MM.1S (cell line): ENCODE results near the gene MEGF8.

Experiments
- EZH2 ChIP-seq: fragments of 300-600 bp; sonication (generic); optimal IDR thresholded peaks from 2 replicates; pipeline ENCODE3; 2017; ENCODE audit warnings: low read depth, mild to moderate bottlenecking, antibody characterized with exemption, low read length, mixed read lengths
- TF ChIP-seq, protein P1 (sequence below): fragments of 300-600 bp; sonication (generic); IDR thresholded peaks from 2 replicates; pipeline ENCODE4 v1.5.1; 2016; ENCODE audit warnings: antibody characterized with exemption, low read length, mixed read lengths

DNA sequence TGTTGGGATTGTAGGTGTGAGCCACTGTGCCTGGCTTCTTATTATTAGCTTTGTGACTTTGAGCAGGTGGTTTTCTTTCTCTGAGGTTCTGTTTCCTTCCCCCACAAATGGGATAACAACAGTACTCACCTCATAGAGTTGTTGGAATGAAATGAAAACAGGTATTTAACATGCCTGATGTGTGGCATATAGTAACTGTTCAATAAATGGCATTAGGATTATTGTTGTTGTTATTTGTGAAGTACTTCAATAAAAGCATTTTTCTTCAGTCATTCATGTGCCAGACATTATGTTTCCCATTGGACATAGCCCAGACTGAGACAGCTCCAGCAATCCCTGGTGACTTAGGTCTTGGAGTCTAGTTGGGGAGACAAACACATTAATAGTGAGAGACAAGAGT is 1.5 kb downstream of the MEGF8 start:
- TF ChIP-seq, protein P1, sequence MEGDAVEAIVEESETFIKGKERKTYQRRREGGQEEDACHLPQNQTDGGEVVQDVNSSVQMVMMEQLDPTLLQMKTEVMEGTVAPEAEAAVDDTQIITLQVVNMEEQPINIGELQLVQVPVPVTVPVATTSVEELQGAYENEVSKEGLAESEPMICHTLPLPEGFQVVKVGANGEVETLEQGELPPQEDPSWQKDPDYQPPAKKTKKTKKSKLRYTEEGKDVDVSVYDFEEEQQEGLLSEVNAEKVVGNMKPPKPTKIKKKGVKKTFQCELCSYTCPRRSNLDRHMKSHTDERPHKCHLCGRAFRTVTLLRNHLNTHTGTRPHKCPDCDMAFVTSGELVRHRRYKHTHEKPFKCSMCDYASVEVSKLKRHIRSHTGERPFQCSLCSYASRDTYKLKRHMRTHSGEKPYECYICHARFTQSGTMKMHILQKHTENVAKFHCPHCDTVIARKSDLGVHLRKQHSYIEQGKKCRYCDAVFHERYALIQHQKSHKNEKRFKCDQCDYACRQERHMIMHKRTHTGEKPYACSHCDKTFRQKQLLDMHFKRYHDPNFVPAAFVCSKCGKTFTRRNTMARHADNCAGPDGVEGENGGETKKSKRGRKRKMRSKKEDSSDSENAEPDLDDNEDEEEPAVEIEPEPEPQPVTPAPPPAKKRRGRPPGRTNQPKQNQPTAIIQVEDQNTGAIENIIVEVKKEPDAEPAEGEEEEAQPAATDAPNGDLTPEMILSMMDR: no peak
- no peak for TF ChIP-seq EZH2
